ENCODE data around the gene PPIP5K2. TPM values are rescaled to one million over a fixed set of nuclear protein-coding genes. Genes with fewer than 3 reads are reported as not detected.

Gene PPIP5K2
- total and polyA plus RNA-seq, 2 of the 8 experiments (the other 6 are each of a cell fraction or from before 2014, with no cell fraction given), result 14.8 to 46.6 TPM

- no peak overlapping the region for H2AFZ ChIP-seq (ENCODE audit: low read length)
- H2BK15ac ChIP-seq (ENCODE audit: low read length), result no peak overlapping the region
- CTCF ChIA-PET (ENCODE audit: partially characterized antibody), result interaction anchor here (1.4 to 1.5 kb wide), 2 partner anchors 11 to 266 kb away, joined by 3 to 12 read pairs; no protein-coding TSS in a partner anchor
- FAIRE-seq (no peak), DNase-seq (ENCODE audit: low read depth in 1 of 2, low spot score in 2 of 2) (no peak)
- no peak overlapping the region for H2BK120ac ChIP-seq (replicated peaks; ENCODE audit: low read depth, low read length)
- no peaks in the 10 kb centered on the region for H3K27me3 ChIP-seq (replicated peaks in 1 of 4; ENCODE audit: control insufficient read depth in 3 of 4, extremely low read depth in 1 of 4, insufficient read depth in 3 of 4, low read length in 3 of 4)
- no peak overlapping the region for H2BK12ac ChIP-seq (ENCODE audit: low read depth, low read length)
- no peaks in the 10 kb centered on the region for H3K4me1 ChIP-seq (replicated peaks in 1 of 4; ENCODE audit: control insufficient read depth in 3 of 4, insufficient read depth in 4 of 4, low read length in 3 of 4)
- POLR2A ChIA-PET (ENCODE audit: partially characterized antibody), result no interaction called here
- H4K8ac ChIP-seq (ENCODE audit: extremely low read depth, insufficient read depth, low read length), result no peak overlapping the region
- H3K36me3 ChIP-seq (ENCODE audit: control insufficient read depth in 2 of 4, insufficient read depth in 4 of 4, low read length in 3 of 4), result no peaks in the 10 kb centered on the region
- no peak overlapping the region for H2BK20ac ChIP-seq (ENCODE audit: low read length)
- no peak overlapping the region for H4K91ac ChIP-seq (replicated peaks; ENCODE audit: insufficient read length, low read length)
- no peak overlapping the region for H2BK5ac ChIP-seq (ENCODE audit: low read depth, low read length)
- peaks cover 0 to 2% of the 10 kb centered on the region in 2 experiments; a peak in 1 of 4 replicates for H3K9me3 ChIP-seq (ENCODE audit: insufficient read depth in 2 of 2, low read depth in 1 of 2, low read length in 1 of 2)
- no peak overlapping the region for H3K4ac ChIP-seq (replicated peaks; ENCODE audit: insufficient read length, low read depth, low read length)
- WGBS, 2 experiments (ENCODE audit: extremely low coverage in 1 of 2, insufficient coverage in 1 of 2, insufficient read length in 1 of 2, insufficient replicate concordance in 2 of 2, low coverage in 1 of 2, low lambda C conversion rate in 2 of 2, missing lambda C conversion rate in 1 of 2), result 93% methylated on average over 1 of the region's 1 CpG; no CpG with 5 or more reads in 1 of the 2 experiments
- H3K23me2 ChIP-seq (ENCODE audit: low read depth, low read length), result no peaks in the 10 kb centered on the region
- no peak overlapping the region for H2AK5ac ChIP-seq (ENCODE audit: low read depth, low read length)
- no peak overlapping the region for H4K5ac ChIP-seq (ENCODE audit: insufficient read length, low read depth, low read length)
- H3K79me2 ChIP-seq (ENCODE audit: control insufficient read depth in 1 of 2, insufficient read depth in 2 of 2, low read length in 2 of 2), result no peaks in the 10 kb centered on the region
- TF ChIP-seq MAFK (IDR thresholded peaks at IDR 0.05; ENCODE audit: low read depth, low read length) (no peak), CHD1 (IDR thresholded peaks at IDR 0.05; ENCODE audit: low read depth, low read length) (no peak)
- H3K27ac ChIP-seq (ENCODE audit: low read depth, low read length), result no peak overlapping the region
- H4K20me1 ChIP-seq (replicated peaks in 1 of 2; ENCODE audit: control insufficient read depth in 1 of 2, insufficient read depth in 2 of 2, low read length in 2 of 2), result no peaks in the 10 kb centered on the region
- no peak overlapping the region for H3K9ac ChIP-seq (replicated peaks in 1 of 4; ENCODE audit: extremely low read depth in 1 of 4, low read depth in 3 of 4, low read length in 3 of 4)
- H3K56ac ChIP-seq (replicated peaks; ENCODE audit: insufficient read length, low read depth, low read length), result no peak overlapping the region
- no peak overlapping the region for H3K4me3 ChIP-seq (ENCODE audit: extremely low read depth in 1 of 4, insufficient read depth in 2 of 4, low read depth in 3 of 4, low read length in 4 of 4)
- no peaks in the 10 kb centered on the region for H3K79me1 ChIP-seq (ENCODE audit: low read depth, low read length)
- no peak overlapping the region for H3K4me2 ChIP-seq (ENCODE audit: insufficient read depth in 1 of 2, low read depth in 2 of 2, low read length in 2 of 2)
- no peak overlapping the region for H3K23ac ChIP-seq (ENCODE audit: insufficient read length)
- no peak overlapping the region for H3K18ac ChIP-seq (ENCODE audit: extremely low read depth, low read length)
- H3K14ac ChIP-seq (ENCODE audit: insufficient read length), result no peak overlapping the region
Observed at GRCh38 chr5:103235891-103236290, 115.8 kb downstream of the PPIP5K2 start.

All from H1 (cell line).